Stomach (tissue), 9 donors: ENCODE measurements around the gene F10. TPM values are rescaled to one million over a fixed set of nuclear protein-coding genes. Genes with fewer than 3 reads are reported as not detected.

Source experiments
- DNase-seq, 2 donors: peaks; one replicate each; pipeline versions ENCODE4 v3.0.0 to v3.0.0-alpha.2; 2013 to 2019
- H3K27ac ChIP-seq, 5 donors: fragments of 200-600 bp in 4 of 5; sonication (generic) in 4 of 5; one replicate each; pipeline ENCODE4 v1.5.1; 2013 to 2019; ENCODE audit warnings: mild to moderate bottlenecking in 1 of 5, moderate library complexity in 1 of 5
- H3K27me3 ChIP-seq, 3 donors: fragments of 200-600 bp; sonication (generic); one replicate each; pipeline ENCODE4 v1.5.1; 2017 to 2019; ENCODE audit warnings: mixed run types in 1 of 3
- H3K36me3 ChIP-seq, 4 donors: fragments of 200-600 bp; sonication (generic); 1 replicate in 3 of 4; 2 replicates in 1 of 4; pipeline ENCODE4 v1.5.1; 2016 to 2019
- H3K4me1 ChIP-seq, 4 donors: fragments of 200-600 bp; sonication (generic); one replicate each; pipeline ENCODE4 v1.5.1; 2016 to 2019
- H3K4me3 ChIP-seq, 4 donors: fragments of 200-600 bp; sonication (generic) in 3 of 4; one replicate each; pipeline ENCODE4 v1.5.1; 2016 to 2019; ENCODE audit warnings: mild to moderate bottlenecking in 1 of 4
- H3K9me3 ChIP-seq, 4 donors: fragments of 200-600 bp; sonication (generic); one replicate each; pipeline ENCODE4 v1.5.1; 2016 to 2019
- CTCF ChIP-seq, 7 experiments: fragments of 450-650 bp in 4 of 7; fragments of 200-600 bp in 3 of 7; sonication (generic) in 3 of 7; IDR thresholded peaks; one replicate each; pipeline ENCODE4 v1.5.1; 2016 to 2019; ENCODE audit warnings: antibody characterized with exemption in 7 of 7, control low read depth in 2 of 7, mild to moderate bottlenecking in 1 of 7
- EP300 ChIP-seq: sonication (generic); formaldehyde crosslinking; IDR thresholded peaks from one replicate; pipeline ENCODE4 v1.6.1; 2017; ENCODE audit warnings: antibody characterized with exemption
- POLR2A ChIP-seq, 4 donors: fragments of 450-650 bp; IDR thresholded peaks; one replicate each; pipeline ENCODE4 v1.6.1; 2016; ENCODE audit warnings: antibody characterized with exemption in 4 of 4, control low read depth in 2 of 4, mild to moderate bottlenecking in 1 of 4, moderate library complexity in 1 of 4
- POLR2AphosphoS5 ChIP-seq, 3 donors: sonication (generic); formaldehyde crosslinking; IDR thresholded peaks; one replicate each; pipeline ENCODE4 v1.6.1; 2016; ENCODE audit warnings: antibody characterized with exemption in 3 of 3
- WGBS, 5 donors: extraction: QIAGEN DNeasy Blood & Tissue Kit in 3 of 5; methylation state at CpG; one replicate each; pipeline versions ENCODE4 v1.1.5 to v1.1.7; 2013 to 2018; 5-methylcytosine and 5-hydroxymethylcytosine counted together
- intact Hi-C: fragments of 100-400 bp; cut with DNase I; formaldehyde crosslinking; loops from one replicate; pipeline ENCODE4 v1.15.1; 2023; ENCODE audit warnings: low total_unique reads
- polyA plus RNA-seq, 3 donors: library from polyadenylated mRNA; stranded (reverse); fragments of 200-250 nt; gene quantifications; one replicate each; pipeline ENCODE4 v1.2.3, GENCODE V29; 2013
- total RNA-seq, 5 donors: library from RNA; depleted of rRNA; stranded (reverse); fragments of >200 nt; gene quantifications; one replicate each; pipeline versions ENCODE4 v1.1.0 to v1.2.3, GENCODE V29; 2014 to 2016
- donor health status: healthy with polysubstance abuse.
- donor health status: Bipolar disorder and iron deficiency.
- donor health status: healthy.

The F10 gene
- total and polyA plus RNA-seq, 8 donors, result 0.45 to 14.9 (median 3.3) TPM; not detected in 2

GRCh38 chr13:113145496-113145895, 22.9 kb downstream of the F10 start:
- no peaks in the 10 kb centered on the region for H3K4me1 ChIP-seq
- no peak for TF ChIP-seq POLR2AphosphoS5 (IDR thresholded peaks at IDR 0.05)
- no peak for DNase-seq
- peaks cover 0 to 11% (median 0%) of the 10 kb centered on the region in 4 donors for H3K36me3 ChIP-seq
- intact Hi-C loops, result no loop called here
- 78 to 85% (median 83%) methylated on average over 12 of the region's 12 CpGs for WGBS, 5 donors
- no peaks in the 10 kb centered on the region for H3K27me3 ChIP-seq
- H3K9me3 ChIP-seq, result no peaks in the 10 kb centered on the region
- H3K27ac ChIP-seq, result no peak overlapping the region
- H3K4me3 ChIP-seq, result no peak overlapping the region

GRCh38 chr13:113145911-113146598, 23.5 kb downstream of the F10 start:
- Histone ChIP-seq H3K4me3 (no peak overlapping the region), H3K27ac (no peak overlapping the region), H3K9me3 (no peaks in the 10 kb centered on the region), H3K36me3 (peaks cover 0 to 5% (median 0%) of the 10 kb centered on the region in 4 donors), H3K27me3 (no peaks in the 10 kb centered on the region), H3K4me1 (no peaks in the 10 kb centered on the region)
- DNase-seq, result no peak
- TF ChIP-seq POLR2A (IDR thresholded peaks at IDR 0.05) (no peak), EP300 (no peak), CTCF (IDR thresholded peaks at IDR 0.05) (no peak), POLR2AphosphoS5 (IDR thresholded peaks at IDR 0.05) (no peak)
- intact Hi-C loops, result no loop called here
- WGBS, 5 donors, result 87 to 95% (median 88%) methylated on average over 15 of the region's 15 CpGs

- Histone ChIP-seq H3K4me1 (peaks cover 0 to 1% (median under 1%) of the 10 kb centered on the region in 4 donors), H3K27me3 (peaks cover 0 to 2% (median 0%) of the 10 kb centered on the region in 3 donors), H3K27ac (no peak overlapping the region), H3K9me3 (no peaks in the 10 kb centered on the region), H3K4me3 (no peak overlapping the region), H3K36me3 (peaks cover 0 to 5% (median 0%) of the 10 kb centered on the region in 4 donors)
- DNase-seq, result no peak
- intact Hi-C loops, result no loop called here
- WGBS, 5 donors, result 73 to 88% (median 84%) methylated on average over 5 to 9 of the region's 9 CpGs
- no peak for TF ChIP-seq CTCF (IDR thresholded peaks at IDR 0.05)
- no peak for TF ChIP-seq EP300
- no peak for TF ChIP-seq POLR2AphosphoS5 (IDR thresholded peaks at IDR 0.05)
These were observed 24.2 kb downstream of the F10 start for GRCh38 chr13:113146750-113147149.

GRCh38 chr13:113147206-113147605, 24.6 kb downstream of the F10 start:
- TF ChIP-seq POLR2AphosphoS5 (IDR thresholded peaks at IDR 0.05) (no peak), EP300 (no peak), POLR2A (IDR thresholded peaks at IDR 0.05) (no peak), CTCF (IDR thresholded peaks at IDR 0.05) (no peak)
- H3K36me3 ChIP-seq, result peaks cover 0 to 5% (median 0%) of the 10 kb centered on the region in 4 donors
- peaks cover 0 to 6% (median 3%) of the 10 kb centered on the region in 4 donors for H3K4me1 ChIP-seq
- intact Hi-C loops, result no loop called here
- 80 to 82% (median 81%) methylated on average over 8 of the region's 8 CpGs for WGBS, 5 donors
- H3K9me3 ChIP-seq, result no peaks in the 10 kb centered on the region
- no peak overlapping the region for H3K27ac ChIP-seq
- DNase-seq, result no peak
- H3K4me3 ChIP-seq, result no peak overlapping the region
- H3K27me3 ChIP-seq, result peaks cover 0 to 7% (median 0%) of the 10 kb centered on the region in 3 donors

GRCh38 chr13:113148407-113148806, 25.8 kb downstream of the F10 start:
- TF ChIP-seq EP300 (no peak), POLR2AphosphoS5 (IDR thresholded peaks at IDR 0.05) (no peak), POLR2A (IDR thresholded peaks at IDR 0.05) (no peak), CTCF (IDR thresholded peaks at IDR 0.05) (no peak)
- intact Hi-C loops, result no loop called here
- 93 to 95% (median 94%) methylated on average over 13 of the region's 13 CpGs for WGBS, 5 donors

More at GRCh38 chr13:113148407-113148806, 25.8 kb downstream of the F10 start:
- DNase-seq, result no peak
- Histone ChIP-seq H3K36me3 (peaks cover 0 to 5% (median 0%) of the 10 kb centered on the region in 4 donors), H3K4me1 (peaks cover 7 to 18% (median 15%) of the 10 kb centered on the region in 4 donors), H3K27ac (no peak overlapping the region), H3K9me3 (no peaks in the 10 kb centered on the region), H3K27me3 (peaks cover 0 to 16% (median 6%) of the 10 kb centered on the region in 3 donors), H3K4me3 (no peak overlapping the region)
